HK-2 (cell line): ENCODE measurements around the gene ARRDC3.
"Not testable (repeated sequence)": the region's sequence is repeated elsewhere in the genome, so short reads cannot be mapped to it uniquely, and the experiment has no call there.

ENCODE experiments used
- DNase-seq: peaks from one replicate; pipeline ENCODE4 v3.0.0-alpha.2; 2018; ENCODE audit not compliant: unreplicated experiment

ARRDC3 gene

GRCh38 chr5:91383027-91383955 is at the start of gene ARRDC3:
TSS of gene ARRDC3 (minus strand) at chr5:91383317. CDS start at chr5:91383092, 225 bp downstream.
- DNase-seq, result peak; percentile 91

- DNase-seq, result no peak
These were observed 47.8 kb upstream of the ARRDC3 start for GRCh38 chr5:91430949-91431348.

GRCh38 chr5:91424638-91425436 is 41.7 kb upstream of the ARRDC3 start:
- no peak for DNase-seq

- no peak for DNase-seq
These were observed 40.8 kb upstream of the ARRDC3 start for GRCh38 chr5:91423871-91424270.

- no peak for DNase-seq
These were observed 37.8 kb upstream of the ARRDC3 start for GRCh38 chr5:91420879-91421278.

- peak; percentile 32 for DNase-seq
These were observed 36.7 kb upstream of the ARRDC3 start for GRCh38 chr5:91419571-91420537.

GRCh38 chr5:91419136-91419535 is 36.0 kb upstream of the ARRDC3 start:
- no peak for DNase-seq

GRCh38 chr5:91418158-91418557 is 35.0 kb upstream of the ARRDC3 start:
- no peak for DNase-seq

- DNase-seq, result no peak
These were observed 34.1 kb upstream of the ARRDC3 start for GRCh38 chr5:91417219-91417618.

GRCh38 chr5:91416491-91416890 is 33.4 kb upstream of the ARRDC3 start:
- no peak for DNase-seq

- DNase-seq, result no peak
These were observed 26.2 kb upstream of the ARRDC3 start for GRCh38 chr5:91409304-91409703.

- no peak for DNase-seq
These were observed 25.6 kb upstream of the ARRDC3 start for GRCh38 chr5:91408710-91409109.

- no peak for DNase-seq
These were observed 24.1 kb upstream of the ARRDC3 start for GRCh38 chr5:91407204-91407603.

GRCh38 chr5:91403438-91403837 is 20.3 kb upstream of the ARRDC3 start:
- no peak for DNase-seq

- DNase-seq, result no peak
These were observed 18.1 kb upstream of the ARRDC3 start for GRCh38 chr5:91401175-91401574.

- DNase-seq, result no peak
These were observed 14.7 kb upstream of the ARRDC3 start for GRCh38 chr5:91397791-91398190.

GRCh38 chr5:91390268-91390667 is 7.2 kb upstream of the ARRDC3 start:
- no peak for DNase-seq

- DNase-seq, result not testable (repeated sequence)
These were observed 6.4 kb upstream of the ARRDC3 start for GRCh38 chr5:91389555-91389954.

GRCh38 chr5:91388362-91388761 is 5.2 kb upstream of the ARRDC3 start:
- DNase-seq, result no peak

GRCh38 chr5:91386120-91386519 is 3.0 kb upstream of the ARRDC3 start:
- DNase-seq, result no peak

GRCh38 chr5:91385596-91385995 is 2.5 kb upstream of the ARRDC3 start:
- DNase-seq, result not testable (repeated sequence)
